GM12892 (cell line): Measurements from ENCODE around the gene LGI4.

ENCODE experiments used
- POLR2A ChIP-seq: IDR thresholded peaks from 2 replicates; pipeline ENCODE4 v1.6.1; 2011; ENCODE audit warnings: low read depth, low read length, control low read depth
- POLR2AphosphoS5 ChIP-seq: IDR thresholded peaks from 2 replicates; pipeline ENCODE4 v1.6.1; 2011; ENCODE audit warnings: low read depth, low read length, control low read depth
- TAF1 ChIP-seq: IDR thresholded peaks from 2 replicates; pipeline ENCODE4 v1.6.1; 2011; ENCODE audit warnings: low read depth, mild to moderate bottlenecking, control low read depth, low read length, borderline replicate concordance

GRCh38 chr19:35089554-35089953 lies 45.3 kb downstream of the LGI4 start:
- TF ChIP-seq POLR2AphosphoS5 (no peak), POLR2A (no peak), TAF1 (no peak)
